ENCODE measurements around the gene DYSF. TPM values are rescaled to one million over a fixed set of nuclear protein-coding genes. Genes with fewer than 3 reads are reported as not detected.

DYSF gene
- total RNA-seq, 4 donors from 2014 or later: 10.3 to 14.9 (median 14.4) TPM

DNA sequence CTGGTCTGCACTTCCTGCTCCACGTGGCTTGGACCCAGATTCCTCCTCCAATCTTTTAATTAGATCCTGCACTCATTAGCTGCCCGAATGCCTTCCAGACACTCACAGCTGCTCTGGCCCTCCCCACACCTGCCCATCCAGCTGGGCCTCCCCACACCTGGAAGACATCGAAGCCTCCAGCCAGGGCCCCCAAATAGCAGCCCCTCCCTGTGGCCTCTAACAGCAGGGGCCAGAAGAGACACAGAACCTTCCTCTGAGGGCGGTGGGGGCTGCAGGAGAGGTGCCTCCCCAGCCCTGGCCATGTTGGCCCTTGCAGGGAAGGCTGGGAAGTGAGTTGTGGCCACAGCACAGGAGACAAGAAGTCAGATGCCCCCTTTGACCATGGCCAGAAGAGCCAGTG, 252.8 kb downstream of the DYSF start:
- no peaks in the 10 kb centered on the region for H3K9me3 ChIP-seq
- H3K4me1 ChIP-seq: peaks cover 28 to 53% of the 10 kb centered on the region in 2 donors
- no peaks in the 10 kb centered on the region for H3K27me3 ChIP-seq
- no peak overlapping the region for H3K4me3 ChIP-seq (replicated peaks in 1 of 3)
- H3K27ac ChIP-seq: no peak overlapping the region
- no peak for DNase-seq
- TF ChIP-seq, protein P1, sequence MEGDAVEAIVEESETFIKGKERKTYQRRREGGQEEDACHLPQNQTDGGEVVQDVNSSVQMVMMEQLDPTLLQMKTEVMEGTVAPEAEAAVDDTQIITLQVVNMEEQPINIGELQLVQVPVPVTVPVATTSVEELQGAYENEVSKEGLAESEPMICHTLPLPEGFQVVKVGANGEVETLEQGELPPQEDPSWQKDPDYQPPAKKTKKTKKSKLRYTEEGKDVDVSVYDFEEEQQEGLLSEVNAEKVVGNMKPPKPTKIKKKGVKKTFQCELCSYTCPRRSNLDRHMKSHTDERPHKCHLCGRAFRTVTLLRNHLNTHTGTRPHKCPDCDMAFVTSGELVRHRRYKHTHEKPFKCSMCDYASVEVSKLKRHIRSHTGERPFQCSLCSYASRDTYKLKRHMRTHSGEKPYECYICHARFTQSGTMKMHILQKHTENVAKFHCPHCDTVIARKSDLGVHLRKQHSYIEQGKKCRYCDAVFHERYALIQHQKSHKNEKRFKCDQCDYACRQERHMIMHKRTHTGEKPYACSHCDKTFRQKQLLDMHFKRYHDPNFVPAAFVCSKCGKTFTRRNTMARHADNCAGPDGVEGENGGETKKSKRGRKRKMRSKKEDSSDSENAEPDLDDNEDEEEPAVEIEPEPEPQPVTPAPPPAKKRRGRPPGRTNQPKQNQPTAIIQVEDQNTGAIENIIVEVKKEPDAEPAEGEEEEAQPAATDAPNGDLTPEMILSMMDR (IDR thresholded peaks at IDR 0.05): no peak
- no peak for TF ChIP-seq POLR2A (IDR thresholded peaks at IDR 0.05)
- H3K36me3 ChIP-seq: no peaks in the 10 kb centered on the region
- intact Hi-C loops (cut with DNase I): no loop called here
- 87 to 91% methylated on average over 2 to 4 of the region's 4 CpGs for WGBS, 2 donors

DNA sequence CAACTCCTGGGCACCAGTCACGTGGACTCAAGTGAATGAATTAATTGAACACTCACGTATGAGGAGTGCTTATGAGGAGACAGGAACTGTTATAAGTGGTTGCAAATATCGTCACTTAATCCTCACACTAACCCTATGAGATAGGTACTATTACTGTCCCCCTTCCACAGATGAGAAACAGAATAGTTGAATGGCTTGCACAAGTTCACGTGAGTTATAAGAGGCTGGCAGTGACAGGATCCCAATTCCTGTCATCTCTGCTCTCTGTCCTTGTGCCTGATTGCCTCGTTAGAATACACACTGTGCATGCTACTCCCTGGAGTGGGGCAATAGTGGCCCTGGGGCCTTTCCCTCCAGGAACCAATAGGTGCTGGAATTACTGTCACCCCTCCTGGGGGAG, 253.5 kb downstream of the DYSF start:
- TF ChIP-seq, protein P1 (IDR thresholded peaks at IDR 0.05): no peak
- no peak for TF ChIP-seq POLR2A (IDR thresholded peaks at IDR 0.05)
- H3K36me3 ChIP-seq: no peaks in the 10 kb centered on the region
- 35 to 59% methylated on average over 5 of the region's 5 CpGs for WGBS, 2 donors
- peak; percentile 34 to 41 for DNase-seq
- no peaks in the 10 kb centered on the region for H3K27me3 ChIP-seq
- H3K4me1 ChIP-seq: peaks cover 23 to 50% of the 10 kb centered on the region in 2 donors
- no peaks in the 10 kb centered on the region for H3K9me3 ChIP-seq
- intact Hi-C loops (cut with DNase I): no loop called here
- no peak overlapping the region for H3K4me3 ChIP-seq (replicated peaks in 1 of 3)
- peak overlapping the region in 1 of 3 donors; percentile 6 for H3K27ac ChIP-seq

DNA sequence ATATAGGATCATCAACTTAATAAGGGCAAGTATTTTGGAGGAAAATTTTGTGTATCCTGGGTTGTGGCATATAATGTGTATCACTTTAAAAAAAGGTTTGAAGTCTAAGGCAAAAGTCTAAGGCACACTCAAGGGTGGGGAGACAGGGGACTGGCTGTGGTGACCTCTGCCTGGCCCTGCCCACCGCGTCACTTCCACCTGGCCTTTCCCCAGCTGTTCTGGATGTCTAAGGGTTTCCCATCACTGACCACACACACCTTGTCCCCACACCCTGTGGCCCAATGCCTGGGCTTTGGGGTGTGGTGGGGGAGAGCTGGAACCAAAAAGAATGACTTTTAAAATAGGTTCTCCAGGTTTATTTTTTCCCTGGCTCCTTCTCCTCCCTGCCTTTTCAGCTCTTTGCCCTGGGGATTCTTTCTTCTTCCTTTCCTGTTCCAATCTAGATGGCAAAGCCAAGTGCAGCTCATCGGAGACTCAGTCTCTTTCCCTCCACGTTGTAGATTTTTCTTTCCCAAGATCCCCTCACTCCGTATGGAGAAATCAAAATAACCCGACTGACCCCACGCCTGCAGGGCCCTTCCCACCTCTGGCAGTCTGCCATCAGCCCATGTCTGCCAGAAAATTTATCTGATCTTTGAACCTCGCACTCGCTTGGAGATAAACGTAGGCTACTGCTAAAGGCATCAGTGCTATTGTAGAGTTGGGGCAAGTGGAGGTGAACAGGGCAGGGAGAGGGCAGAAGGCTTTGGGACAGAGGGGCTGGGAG, 257.2 kb downstream of the DYSF start:
- DNase-seq: no peak

DNA sequence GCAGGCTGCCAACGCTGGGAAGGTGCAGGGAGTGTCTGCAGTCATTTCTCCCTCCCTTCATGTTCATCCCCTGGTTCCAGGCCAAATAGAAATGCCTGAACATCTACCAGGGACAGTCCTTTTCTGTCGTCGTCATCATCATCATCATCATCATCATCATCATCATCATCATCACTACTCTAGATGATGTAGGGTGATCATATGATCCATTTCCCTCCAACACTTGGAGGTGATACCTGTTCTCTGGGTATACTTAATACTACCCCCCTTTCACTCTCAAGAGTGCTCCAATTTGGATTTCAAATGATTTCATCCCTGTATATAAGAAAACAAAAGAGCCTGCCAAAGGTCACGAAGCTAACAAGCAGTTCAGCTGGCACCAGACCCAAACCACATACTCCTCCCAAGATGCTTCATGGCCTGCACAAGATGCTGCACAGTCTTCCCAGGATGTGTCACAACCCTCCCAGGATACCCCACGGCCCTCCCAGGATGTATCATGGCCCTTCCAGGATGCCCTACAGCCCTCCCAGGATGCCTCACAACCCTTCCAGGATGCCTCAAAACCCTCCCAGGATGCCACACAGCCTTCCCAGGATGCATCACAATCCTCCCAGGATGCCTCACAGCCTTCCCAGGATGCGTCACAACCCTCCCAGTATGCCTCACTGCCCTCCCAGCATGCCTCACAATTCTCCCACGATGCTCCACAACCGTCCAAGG, 257.9 kb downstream of the DYSF start:
- no peaks in the 10 kb centered on the region for H3K36me3 ChIP-seq
- TF ChIP-seq, protein P1 (IDR thresholded peaks at IDR 0.05): no peak
- no peak for TF ChIP-seq POLR2A (IDR thresholded peaks at IDR 0.05)
- H3K4me1 ChIP-seq: peaks cover 21 to 39% of the 10 kb centered on the region in 2 donors
- H3K9me3 ChIP-seq: no peaks in the 10 kb centered on the region
- 54 to 57% methylated on average over 8 of the region's 8 CpGs for WGBS, 2 donors
- H3K27me3 ChIP-seq: no peaks in the 10 kb centered on the region
- intact Hi-C loops (cut with DNase I): no loop called here
- H3K27ac ChIP-seq: no peak overlapping the region
- no peak overlapping the region for H3K4me3 ChIP-seq (replicated peaks in 1 of 3)
- DNase-seq: peak; percentile 25 to 50

More for the DNA sequence above, 257.2 kb downstream of the DYSF start:
- Histone ChIP-seq H3K9me3 (no peaks in the 10 kb centered on the region), H3K27ac (no peak overlapping the region), H3K36me3 (no peaks in the 10 kb centered on the region), H3K4me3 (replicated peaks in 1 of 3) (no peak overlapping the region), H3K27me3 (no peaks in the 10 kb centered on the region), H3K4me1 (peaks cover 23 to 41% of the 10 kb centered on the region in 2 donors)
- 37 to 39% methylated on average over 10 of the region's 10 CpGs for WGBS, 2 donors
- TF ChIP-seq POLR2A (IDR thresholded peaks at IDR 0.05): no peak
- TF ChIP-seq, protein P1 (IDR thresholded peaks at IDR 0.05): no peak
- intact Hi-C loops (cut with DNase I): no loop called here
